HepG2 (cell line): Measurements from ENCODE around the gene WDR41. TPM values are rescaled to one million over a fixed set of nuclear protein-coding genes. Genes with fewer than 3 reads are reported as not detected.
A peak's percentile ranks its signal among the peaks of the same experiment; 100 is the strongest.

Source experiments
- BCLAF1 ChIP-seq: fragments of 450-650 bp; IDR thresholded peaks from 2 replicates; pipeline ENCODE4 v1.6.1; 2017; ENCODE audit warnings: mild to moderate bottlenecking
- BHLHE40 ChIP-seq: IDR thresholded peaks from 2 replicates; pipeline ENCODE4 v1.6.1; 2011; ENCODE audit warnings: low read length, improper control_type of control experiment
- BRCA1 ChIP-seq: sonication (generic); formaldehyde crosslinking; IDR thresholded peaks from 2 replicates; pipeline ENCODE4 v1.4.0; 2020; ENCODE audit warnings: missing genetic modification reagents
- CHD2 ChIP-seq: IDR thresholded peaks from 2 replicates; pipeline ENCODE4 v1.6.1; 2011; ENCODE audit warnings: low read depth, low read length, improper control_type of control experiment
- FOXO1 ChIP-seq: sonication (generic); formaldehyde crosslinking; IDR thresholded peaks from 2 replicates; pipeline ENCODE4 v1.4.0; 2020; ENCODE audit warnings: missing genetic modification reagents
- KLF11 ChIP-seq: IDR thresholded peaks from 2 replicates; pipeline ENCODE4 v1.6.1; 2016; ENCODE audit warnings: missing compliant biosample characterization
- NKX3-1 ChIP-seq: sonication (generic); formaldehyde crosslinking; IDR thresholded peaks from 2 replicates; pipeline ENCODE4 v1.5.0; 2020; ENCODE audit warnings: missing genetic modification reagents
- SIN3B ChIP-seq: fragments of 150-350 bp; IDR thresholded peaks from 2 replicates; pipeline ENCODE4 v1.6.1; 2014; ENCODE audit warnings: low read length
- TCF7 ChIP-seq: sonication (generic); IDR thresholded peaks from 2 replicates; pipeline ENCODE4 v1.6.1; 2016; ENCODE audit warnings: antibody characterized with exemption, low read depth
- THAP9 ChIP-seq: sonication (generic); formaldehyde crosslinking; IDR thresholded peaks from 2 replicates; pipeline ENCODE4; 2020; ENCODE audit warnings: missing genetic modification reagents, mild to moderate bottlenecking, borderline replicate concordance
- THYN1 ChIP-seq: sonication (generic); formaldehyde crosslinking; IDR thresholded peaks from 2 replicates; pipeline ENCODE4 v1.8.1; 2023; ENCODE audit warnings: low read depth, mild to moderate bottlenecking, moderate library complexity, missing genetic modification reagents, borderline replicate concordance
- ZBTB38 ChIP-seq: sonication (generic); formaldehyde crosslinking; IDR thresholded peaks from 2 replicates; pipeline ENCODE4 v1.5.1; 2020; ENCODE audit warnings: mild to moderate bottlenecking, missing genetic modification reagents
- ZNF136 ChIP-seq: sonication (generic); formaldehyde crosslinking; IDR thresholded peaks from 2 replicates; pipeline ENCODE4 v1.8.1; 2022; ENCODE audit warnings: low read depth, mild to moderate bottlenecking, moderate library complexity, missing genetic modification reagents
- ZNF276 ChIP-seq: sonication (generic); formaldehyde crosslinking; IDR thresholded peaks from 2 replicates; pipeline ENCODE4 v1.4.0; 2020; ENCODE audit warnings: mild to moderate bottlenecking, low read depth, missing genetic modification reagents
- ZNF343 ChIP-seq: sonication (generic); formaldehyde crosslinking; IDR thresholded peaks from 2 replicates; pipeline ENCODE4 v1.4.0; 2020; ENCODE audit warnings: mild to moderate bottlenecking, missing genetic modification reagents
- ZNF354B ChIP-seq: sonication (generic); formaldehyde crosslinking; IDR thresholded peaks from 2 replicates; pipeline ENCODE4 v1.8.0; 2022; ENCODE audit warnings: mild to moderate bottlenecking, missing genetic modification reagents
- ZNF749 ChIP-seq: sonication (generic); formaldehyde crosslinking; IDR thresholded peaks from 2 replicates; pipeline ENCODE4 v1.8.0; 2022; ENCODE audit warnings: mild to moderate bottlenecking, missing genetic modification reagents, moderate library complexity, borderline replicate concordance
- ZNF800 ChIP-seq: sonication (generic); formaldehyde crosslinking; IDR thresholded peaks from 2 replicates; pipeline ENCODE4 v1.4.0; 2020; ENCODE audit warnings: missing genetic modification reagents
- polyA plus RNA-seq, 8 experiments: library from polyadenylated mRNA; depleted of rRNA in 3 of 8; stranded (reverse) in 7 of 8; unstranded in 1 of 8; fragments of >200 nt; fragmentation: Illumina TruSeq in 4 of 8; extraction: Trizol in 4 of 8; gene quantifications; 2 replicates each; pipeline versions ENCODE4 v1.2.1 to v1.2.3, GENCODE V29; 2011 to 2016; ENCODE audit warnings: low read depth in 4 of 8, missing spikeins in 1 of 8, mixed read lengths in 1 of 8; ENCODE audit not compliant: insufficient read depth in 1 of 8
- total RNA-seq, 5 experiments: library from RNA; depleted of rRNA; stranded (reverse); fragments of >200 nt; fragmentation: Illumina TruSeq; extraction: Trizol; gene quantifications; 2 replicates each; pipeline ENCODE4 v1.2.3, GENCODE V29; 2016; ENCODE audit warnings: low read depth in 1 of 5

The WDR41 gene
- total and polyA plus RNA-seq, 2 of the 13 experiments (the other 11 are each of a cell fraction or from before 2014, with no cell fraction given), result 18.9 to 39.3 TPM

GRCh38 chr5:77491783-77492652 is at the start of gene WDR41 (continued):
- TF ChIP-seq THYN1 (CRISPR knock-in tag) (0 out of 2 replicates have a peak, but pooled peaks have one; percentile 77), BHLHE40 (peak; percentile 15), ZNF800 (peak; percentile 61; the same call in 1 of the 2 replicates), SIN3B (no peak), BRCA1 (peak; percentile 70; the same call in 1 of the 2 replicates), ZNF136 (CRISPR knock-in tag) (peak; percentile 69; the same call in 1 of the 2 replicates), ZNF276 (no peak), BCLAF1 (no peak), ZNF749 (CRISPR knock-in tag) (no peak), KLF11 (CRISPR knock-in tag) (no peak), ZNF354B (CRISPR knock-in tag) (no peak), CHD2 (no peak), TCF7 (no peak), THAP9 (peak; percentile 62; the same call in 1 of the 2 replicates), FOXO1 (peak; percentile 31; the same call in 1 of the 2 replicates), ZNF343 (CRISPR knock-in tag) (peak; percentile 67; the same call in 1 of the 2 replicates), NKX3-1 (CRISPR knock-in tag) (peak; percentile 42; the same call in 1 of the 2 replicates), ZBTB38 (CRISPR knock-in tag) (peak; percentile 79)
